HepG2 (cell line): ENCODE data around the gene KIF25. TPM values are rescaled to one million over a fixed set of nuclear protein-coding genes. Genes with fewer than 3 reads are reported as not detected.

ENCODE experiments used
- HNF4G ChIP-seq, 2 experiments: sonication (generic) in 1 of 2; formaldehyde crosslinking in 1 of 2; IDR thresholded peaks; 2 replicates each; pipeline versions ENCODE4 v1.4.0 to v1.6.1; 2011 to 2020; ENCODE audit warnings: borderline replicate concordance in 2 of 2, low read depth in 2 of 2, mild to moderate bottlenecking in 2 of 2, low read length in 1 of 2, missing genetic modification reagents in 1 of 2, moderate library complexity in 1 of 2
- HOMEZ ChIP-seq: IDR thresholded peaks from 2 replicates; pipeline ENCODE4 v1.6.1; 2016; ENCODE audit warnings: low read depth
- MED1 ChIP-seq: sonication (generic); formaldehyde crosslinking; IDR thresholded peaks from 2 replicates; pipeline ENCODE4 v1.4.0; 2020; ENCODE audit warnings: missing genetic modification reagents
- NCOA2 ChIP-seq: sonication (generic); formaldehyde crosslinking; IDR thresholded peaks from 2 replicates; pipeline ENCODE4 v1.8.0; 2022; ENCODE audit warnings: inconsistent platforms
- NFE2 ChIP-seq: sonication (generic); formaldehyde crosslinking; IDR thresholded peaks from 2 replicates; pipeline ENCODE4 v1.4.0; 2020; ENCODE audit warnings: missing genetic modification reagents
- POLR2A ChIP-seq, 2 experiments: IDR thresholded peaks; 2 replicates each; pipeline ENCODE4 v1.6.1; 2011; ENCODE audit warnings: low read depth in 2 of 2, low read length in 2 of 2, mild to moderate bottlenecking in 1 of 2, moderate library complexity in 1 of 2; ENCODE audit not compliant: insufficient read depth in 1 of 2
- RAD51 ChIP-seq: fragments of 450-650 bp; IDR thresholded peaks from 2 replicates; pipeline ENCODE4 v1.6.1; 2016; ENCODE audit warnings: borderline replicate concordance
- SKI ChIP-seq: fragments of 450-650 bp; IDR thresholded peaks from one replicate; pipeline ENCODE4 v1.6.1; 2018; ENCODE audit warnings: mild to moderate bottlenecking; ENCODE audit not compliant: partially characterized antibody
- SMYD3 ChIP-seq: sonication (generic); formaldehyde crosslinking; IDR thresholded peaks from 2 replicates; pipeline ENCODE4 v1.8.1; 2023; ENCODE audit warnings: mild to moderate bottlenecking, missing genetic modification reagents
- SP5 ChIP-seq: IDR thresholded peaks from 2 replicates; pipeline ENCODE4 v1.6.1; 2016; ENCODE audit warnings: low read depth, borderline replicate concordance
- SRY ChIP-seq: sonication (generic); formaldehyde crosslinking; IDR thresholded peaks from 2 replicates; pipeline ENCODE4 v1.8.0; 2022; ENCODE audit warnings: mild to moderate bottlenecking, missing genetic modification reagents
- TBX2 ChIP-seq: sonication (generic); formaldehyde crosslinking; IDR thresholded peaks from 2 replicates; pipeline ENCODE4 v1.5.0; 2020; ENCODE audit warnings: missing genetic modification reagents, mild to moderate bottlenecking, borderline replicate concordance
- ZNF414 ChIP-seq: sonication (generic); formaldehyde crosslinking; IDR thresholded peaks from 2 replicates; pipeline ENCODE4 v1.5.0; 2020; ENCODE audit warnings: missing genetic modification reagents
- polyA plus RNA-seq, 8 experiments: library from polyadenylated mRNA; depleted of rRNA in 3 of 8; stranded (reverse) in 7 of 8; unstranded in 1 of 8; fragments of >200 nt; fragmentation: Illumina TruSeq in 4 of 8; extraction: Trizol in 4 of 8; gene quantifications; 2 replicates each; pipeline versions ENCODE4 v1.2.1 to v1.2.3, GENCODE V29; 2011 to 2016; ENCODE audit warnings: low read depth in 4 of 8, missing spikeins in 1 of 8, mixed read lengths in 1 of 8; ENCODE audit not compliant: insufficient read depth in 1 of 8
- total RNA-seq, 5 experiments: library from RNA; depleted of rRNA; stranded (reverse); fragments of >200 nt; fragmentation: Illumina TruSeq; extraction: Trizol; gene quantifications; 2 replicates each; pipeline ENCODE4 v1.2.3, GENCODE V29; 2016; ENCODE audit warnings: low read depth in 1 of 5
- TF ChIP-seq, protein P1 (sequence below): sonication (generic); formaldehyde crosslinking; IDR thresholded peaks from 2 replicates; pipeline ENCODE4 v1.4.0; 2020; ENCODE audit warnings: missing genetic modification reagents
- TF ChIP-seq, protein P2 (sequence below): sonication (generic); formaldehyde crosslinking; IDR thresholded peaks from 2 replicates; pipeline ENCODE4; 2020; ENCODE audit warnings: missing genetic modification reagents, mild to moderate bottlenecking, borderline replicate concordance

Gene KIF25
- total and polyA plus RNA-seq, 2 of the 13 experiments (the other 11 are each of a cell fraction or from before 2014, with no cell fraction given): not detected

DNA sequence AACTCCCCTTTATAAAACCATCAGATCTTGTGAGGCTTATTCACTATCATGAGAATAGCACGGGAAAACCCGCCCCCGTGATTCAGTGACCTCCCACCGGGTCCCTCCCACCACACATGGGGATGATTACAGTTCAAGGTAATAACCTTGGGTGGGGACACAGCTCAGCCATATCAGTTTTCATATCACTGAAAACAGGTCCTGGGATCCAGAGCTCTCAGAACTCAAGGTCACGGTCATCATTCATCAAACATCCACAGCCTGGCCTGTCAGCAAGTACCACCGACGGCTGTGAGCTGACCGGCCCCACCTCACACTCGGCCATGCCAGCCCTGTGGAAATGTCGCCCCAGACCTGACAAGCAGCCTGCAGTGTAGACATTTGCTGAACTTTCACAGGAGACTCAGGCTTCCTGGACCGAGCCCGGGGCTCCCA lies 95.6 kb downstream of the KIF25 start (continued):
- TF ChIP-seq, protein P1, sequence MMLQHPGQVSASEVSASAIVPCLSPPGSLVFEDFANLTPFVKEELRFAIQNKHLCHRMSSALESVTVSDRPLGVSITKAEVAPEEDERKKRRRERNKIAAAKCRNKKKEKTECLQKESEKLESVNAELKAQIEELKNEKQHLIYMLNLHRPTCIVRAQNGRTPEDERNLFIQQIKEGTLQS (CRISPR knock-in tag): no peak
- TF ChIP-seq HNF4G (IDR thresholded peaks at IDR 0.05; ENCODE audit: borderline replicate concordance, low read depth, low read length) (no peak), HNF4G (CRISPR knock-in tag; IDR thresholded peaks at IDR 0.05; ENCODE audit: borderline replicate concordance, low read depth) (no peak), SP5 (CRISPR knock-in tag) (0 out of 2 replicates have a peak, but pooled peaks have one; percentile 18), TBX2 (CRISPR knock-in tag) (peak; percentile 28; the same call in 1 of the 2 replicates), SKI (peak; percentile 48), SMYD3 (CRISPR knock-in tag) (no peak), MED1 (CRISPR knock-in tag) (peak; percentile 27; the same call in 1 of the 2 replicates), NFE2 (CRISPR knock-in tag) (no peak), ZNF414 (CRISPR knock-in tag) (no peak), NCOA2 (CRISPR knock-in tag) (peak; percentile 53; the same call in 1 of the 2 replicates), SRY (CRISPR knock-in tag) (0 out of 2 replicates have a peak, but pooled peaks have one; percentile 30), RAD51 (no peak), POLR2A (IDR thresholded peaks at IDR 0.05; ENCODE audit: insufficient read depth in 1 of 2, low read depth in 2 of 2, low read length in 2 of 2) (no peak), HOMEZ (CRISPR knock-in tag) (no peak)
- TF ChIP-seq, protein P2, sequence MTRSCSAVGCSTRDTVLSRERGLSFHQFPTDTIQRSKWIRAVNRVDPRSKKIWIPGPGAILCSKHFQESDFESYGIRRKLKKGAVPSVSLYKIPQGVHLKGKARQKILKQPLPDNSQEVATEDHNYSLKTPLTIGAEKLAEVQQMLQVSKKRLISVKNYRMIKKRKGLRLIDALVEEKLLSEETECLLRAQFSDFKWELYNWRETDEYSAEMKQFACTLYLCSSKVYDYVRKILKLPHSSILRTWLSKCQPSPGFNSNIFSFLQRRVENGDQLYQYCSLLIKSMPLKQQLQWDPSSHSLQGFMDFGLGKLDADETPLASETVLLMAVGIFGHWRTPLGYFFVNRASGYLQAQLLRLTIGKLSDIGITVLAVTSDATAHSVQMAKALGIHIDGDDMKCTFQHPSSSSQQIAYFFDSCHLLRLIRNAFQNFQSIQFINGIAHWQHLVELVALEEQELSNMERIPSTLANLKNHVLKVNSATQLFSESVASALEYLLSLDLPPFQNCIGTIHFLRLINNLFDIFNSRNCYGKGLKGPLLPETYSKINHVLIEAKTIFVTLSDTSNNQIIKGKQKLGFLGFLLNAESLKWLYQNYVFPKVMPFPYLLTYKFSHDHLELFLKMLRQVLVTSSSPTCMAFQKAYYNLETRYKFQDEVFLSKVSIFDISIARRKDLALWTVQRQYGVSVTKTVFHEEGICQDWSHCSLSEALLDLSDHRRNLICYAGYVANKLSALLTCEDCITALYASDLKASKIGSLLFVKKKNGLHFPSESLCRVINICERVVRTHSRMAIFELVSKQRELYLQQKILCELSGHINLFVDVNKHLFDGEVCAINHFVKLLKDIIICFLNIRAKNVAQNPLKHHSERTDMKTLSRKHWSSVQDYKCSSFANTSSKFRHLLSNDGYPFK (CRISPR knock-in tag): no peak
